ENCODE data around the gene CDC42BPB.

DNA sequence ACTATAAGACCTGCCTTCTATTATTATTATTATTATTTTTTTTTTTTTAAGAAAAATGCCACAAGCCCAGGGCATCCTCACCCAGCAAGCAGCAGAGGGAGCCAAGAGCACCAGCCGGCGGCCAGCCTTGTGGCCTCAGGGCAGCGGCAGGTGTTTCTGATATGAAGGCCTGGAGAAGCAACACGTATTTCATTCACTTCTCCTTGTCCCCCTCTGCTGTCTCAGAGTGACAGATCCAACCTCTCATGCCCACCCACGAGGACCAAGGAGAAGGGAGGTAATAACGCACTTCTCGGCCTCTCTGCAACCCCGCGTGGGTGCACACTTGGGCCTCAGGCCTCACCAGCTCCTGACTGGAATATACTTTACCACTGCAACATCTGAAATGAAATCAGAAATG lies 25.4 kb downstream of the CDC42BPB start:
- TF ChIP-seq SUZ12 (IDR thresholded peaks at IDR 0.05; ENCODE audit: extremely low read depth, insufficient read depth, insufficient read length) (no peak), YY1 (IDR thresholded peaks at IDR 0.05; ENCODE audit: insufficient read depth, insufficient read length) (no peak), ZNF274 (IDR thresholded peaks at IDR 0.05; ENCODE audit: low read depth, low read length) (no peak)

All from NT2/D1 (cell line).